ENCODE measurements around the gene SP7. TPM values are rescaled to one million over a fixed set of nuclear protein-coding genes. Genes with fewer than 3 reads are reported as not detected.

Gene SP7
- total and polyA plus RNA-seq, 9 of the 15 experiments (the other 6 are each of a cell fraction or from before 2014, with no cell fraction given): 0.04 TPM; not detected in 8

DNA sequence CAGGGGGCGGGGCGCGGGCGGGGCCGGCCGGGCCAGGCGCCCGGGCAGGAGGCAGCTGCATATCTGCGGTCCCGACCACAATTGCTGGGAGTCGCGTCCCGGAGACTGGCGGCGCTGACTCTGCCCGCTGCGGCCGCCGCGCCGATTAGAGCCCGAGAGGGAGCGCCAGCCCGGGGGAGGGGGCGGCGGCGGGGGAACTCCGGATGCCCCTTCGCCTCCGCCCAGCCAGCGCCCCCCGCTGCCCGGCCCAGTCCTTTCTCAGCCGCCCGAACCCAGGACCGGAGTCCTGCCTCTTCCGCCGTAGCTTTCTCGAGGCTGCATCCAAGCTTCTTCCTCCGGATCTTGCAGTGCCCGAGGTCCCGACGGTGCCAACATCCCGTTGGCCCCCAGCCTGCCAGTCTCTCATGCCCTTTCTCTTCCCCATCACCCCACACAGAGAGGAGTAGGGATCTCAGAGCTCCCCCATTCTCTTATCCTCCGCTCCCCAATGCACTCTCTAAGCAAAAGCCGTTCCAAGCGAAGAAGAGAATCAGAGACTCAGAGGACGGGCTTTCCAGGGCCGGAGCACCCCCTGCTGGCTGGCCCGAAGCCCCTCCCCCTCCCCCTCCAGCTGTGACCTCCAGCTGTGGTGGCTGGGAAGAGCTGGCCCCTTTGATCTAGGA lies 8.8 kb upstream of the SP7 start (continued):
- TF ChIP-seq, protein P1, sequence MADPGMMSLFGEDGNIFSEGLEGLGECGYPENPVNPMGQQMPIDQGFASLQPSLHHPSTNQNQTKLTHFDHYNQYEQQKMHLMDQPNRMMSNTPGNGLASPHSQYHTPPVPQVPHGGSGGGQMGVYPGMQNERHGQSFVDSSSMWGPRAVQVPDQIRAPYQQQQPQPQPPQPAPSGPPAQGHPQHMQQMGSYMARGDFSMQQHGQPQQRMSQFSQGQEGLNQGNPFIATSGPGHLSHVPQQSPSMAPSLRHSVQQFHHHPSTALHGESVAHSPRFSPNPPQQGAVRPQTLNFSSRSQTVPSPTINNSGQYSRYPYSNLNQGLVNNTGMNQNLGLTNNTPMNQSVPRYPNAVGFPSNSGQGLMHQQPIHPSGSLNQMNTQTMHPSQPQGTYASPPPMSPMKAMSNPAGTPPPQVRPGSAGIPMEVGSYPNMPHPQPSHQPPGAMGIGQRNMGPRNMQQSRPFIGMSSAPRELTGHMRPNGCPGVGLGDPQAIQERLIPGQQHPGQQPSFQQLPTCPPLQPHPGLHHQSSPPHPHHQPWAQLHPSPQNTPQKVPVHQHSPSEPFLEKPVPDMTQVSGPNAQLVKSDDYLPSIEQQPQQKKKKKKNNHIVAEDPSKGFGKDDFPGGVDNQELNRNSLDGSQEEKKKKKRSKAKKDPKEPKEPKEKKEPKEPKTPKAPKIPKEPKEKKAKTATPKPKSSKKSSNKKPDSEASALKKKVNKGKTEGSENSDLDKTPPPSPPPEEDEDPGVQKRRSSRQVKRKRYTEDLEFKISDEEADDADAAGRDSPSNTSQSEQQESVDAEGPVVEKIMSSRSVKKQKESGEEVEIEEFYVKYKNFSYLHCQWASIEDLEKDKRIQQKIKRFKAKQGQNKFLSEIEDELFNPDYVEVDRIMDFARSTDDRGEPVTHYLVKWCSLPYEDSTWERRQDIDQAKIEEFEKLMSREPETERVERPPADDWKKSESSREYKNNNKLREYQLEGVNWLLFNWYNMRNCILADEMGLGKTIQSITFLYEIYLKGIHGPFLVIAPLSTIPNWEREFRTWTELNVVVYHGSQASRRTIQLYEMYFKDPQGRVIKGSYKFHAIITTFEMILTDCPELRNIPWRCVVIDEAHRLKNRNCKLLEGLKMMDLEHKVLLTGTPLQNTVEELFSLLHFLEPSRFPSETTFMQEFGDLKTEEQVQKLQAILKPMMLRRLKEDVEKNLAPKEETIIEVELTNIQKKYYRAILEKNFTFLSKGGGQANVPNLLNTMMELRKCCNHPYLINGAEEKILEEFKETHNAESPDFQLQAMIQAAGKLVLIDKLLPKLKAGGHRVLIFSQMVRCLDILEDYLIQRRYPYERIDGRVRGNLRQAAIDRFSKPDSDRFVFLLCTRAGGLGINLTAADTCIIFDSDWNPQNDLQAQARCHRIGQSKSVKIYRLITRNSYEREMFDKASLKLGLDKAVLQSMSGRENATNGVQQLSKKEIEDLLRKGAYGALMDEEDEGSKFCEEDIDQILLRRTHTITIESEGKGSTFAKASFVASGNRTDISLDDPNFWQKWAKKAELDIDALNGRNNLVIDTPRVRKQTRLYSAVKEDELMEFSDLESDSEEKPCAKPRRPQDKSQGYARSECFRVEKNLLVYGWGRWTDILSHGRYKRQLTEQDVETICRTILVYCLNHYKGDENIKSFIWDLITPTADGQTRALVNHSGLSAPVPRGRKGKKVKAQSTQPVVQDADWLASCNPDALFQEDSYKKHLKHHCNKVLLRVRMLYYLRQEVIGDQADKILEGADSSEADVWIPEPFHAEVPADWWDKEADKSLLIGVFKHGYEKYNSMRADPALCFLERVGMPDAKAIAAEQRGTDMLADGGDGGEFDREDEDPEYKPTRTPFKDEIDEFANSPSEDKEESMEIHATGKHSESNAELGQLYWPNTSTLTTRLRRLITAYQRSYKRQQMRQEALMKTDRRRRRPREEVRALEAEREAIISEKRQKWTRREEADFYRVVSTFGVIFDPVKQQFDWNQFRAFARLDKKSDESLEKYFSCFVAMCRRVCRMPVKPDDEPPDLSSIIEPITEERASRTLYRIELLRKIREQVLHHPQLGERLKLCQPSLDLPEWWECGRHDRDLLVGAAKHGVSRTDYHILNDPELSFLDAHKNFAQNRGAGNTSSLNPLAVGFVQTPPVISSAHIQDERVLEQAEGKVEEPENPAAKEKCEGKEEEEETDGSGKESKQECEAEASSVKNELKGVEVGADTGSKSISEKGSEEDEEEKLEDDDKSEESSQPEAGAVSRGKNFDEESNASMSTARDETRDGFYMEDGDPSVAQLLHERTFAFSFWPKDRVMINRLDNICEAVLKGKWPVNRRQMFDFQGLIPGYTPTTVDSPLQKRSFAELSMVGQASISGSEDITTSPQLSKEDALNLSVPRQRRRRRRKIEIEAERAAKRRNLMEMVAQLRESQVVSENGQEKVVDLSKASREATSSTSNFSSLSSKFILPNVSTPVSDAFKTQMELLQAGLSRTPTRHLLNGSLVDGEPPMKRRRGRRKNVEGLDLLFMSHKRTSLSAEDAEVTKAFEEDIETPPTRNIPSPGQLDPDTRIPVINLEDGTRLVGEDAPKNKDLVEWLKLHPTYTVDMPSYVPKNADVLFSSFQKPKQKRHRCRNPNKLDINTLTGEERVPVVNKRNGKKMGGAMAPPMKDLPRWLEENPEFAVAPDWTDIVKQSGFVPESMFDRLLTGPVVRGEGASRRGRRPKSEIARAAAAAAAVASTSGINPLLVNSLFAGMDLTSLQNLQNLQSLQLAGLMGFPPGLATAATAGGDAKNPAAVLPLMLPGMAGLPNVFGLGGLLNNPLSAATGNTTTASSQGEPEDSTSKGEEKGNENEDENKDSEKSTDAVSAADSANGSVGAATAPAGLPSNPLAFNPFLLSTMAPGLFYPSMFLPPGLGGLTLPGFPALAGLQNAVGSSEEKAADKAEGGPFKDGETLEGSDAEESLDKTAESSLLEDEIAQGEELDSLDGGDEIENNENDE (IDR thresholded peaks at IDR 0.05; ENCODE audit: low read depth, low read length): no peak
- TF ChIP-seq LEF1 (IDR thresholded peaks at IDR 0.05): no peak
- TF ChIP-seq E4F1 (CRISPR knock-in tag; IDR thresholded peaks at IDR 0.05; ENCODE audit: borderline replicate concordance): no peak
- no peak for TF ChIP-seq MTA2 (IDR thresholded peaks at IDR 0.05; ENCODE audit: low read depth)
- TF ChIP-seq ZNF512 (tag; IDR thresholded peaks at IDR 0.05): no peak
- no peak for TF ChIP-seq ELF4 (CRISPR knock-in tag; IDR thresholded peaks at IDR 0.05)
- no peak for TF ChIP-seq CHD4 (IDR thresholded peaks at IDR 0.05; ENCODE audit: insufficient read depth, insufficient replicate concordance, low read depth, low read length, poor library complexity, severe bottlenecking)
- TF ChIP-seq, protein P2, sequence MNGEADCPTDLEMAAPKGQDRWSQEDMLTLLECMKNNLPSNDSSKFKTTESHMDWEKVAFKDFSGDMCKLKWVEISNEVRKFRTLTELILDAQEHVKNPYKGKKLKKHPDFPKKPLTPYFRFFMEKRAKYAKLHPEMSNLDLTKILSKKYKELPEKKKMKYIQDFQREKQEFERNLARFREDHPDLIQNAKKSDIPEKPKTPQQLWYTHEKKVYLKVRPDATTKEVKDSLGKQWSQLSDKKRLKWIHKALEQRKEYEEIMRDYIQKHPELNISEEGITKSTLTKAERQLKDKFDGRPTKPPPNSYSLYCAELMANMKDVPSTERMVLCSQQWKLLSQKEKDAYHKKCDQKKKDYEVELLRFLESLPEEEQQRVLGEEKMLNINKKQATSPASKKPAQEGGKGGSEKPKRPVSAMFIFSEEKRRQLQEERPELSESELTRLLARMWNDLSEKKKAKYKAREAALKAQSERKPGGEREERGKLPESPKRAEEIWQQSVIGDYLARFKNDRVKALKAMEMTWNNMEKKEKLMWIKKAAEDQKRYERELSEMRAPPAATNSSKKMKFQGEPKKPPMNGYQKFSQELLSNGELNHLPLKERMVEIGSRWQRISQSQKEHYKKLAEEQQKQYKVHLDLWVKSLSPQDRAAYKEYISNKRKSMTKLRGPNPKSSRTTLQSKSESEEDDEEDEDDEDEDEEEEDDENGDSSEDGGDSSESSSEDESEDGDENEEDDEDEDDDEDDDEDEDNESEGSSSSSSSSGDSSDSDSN (IDR thresholded peaks at IDR 0.05; ENCODE audit: borderline replicate concordance in 1 of 2, low read depth in 2 of 2, low read length in 2 of 2): 0 out of 4 replicates have a peak, but pooled peaks of 1 of the 2 experiments have one; percentile 10

Data from K562 (cell line).